Raji (cell line): ENCODE measurements around the gene JAKMIP3.

Experiments used
- POLR2A ChIP-seq: IDR thresholded peaks from 2 replicates; pipeline ENCODE4 v1.6.1; 2011; ENCODE audit warnings: low read depth, low read length, control low read depth; ENCODE audit not compliant: insufficient read depth

Gene JAKMIP3

GRCh38 chr10:132036887-132037675 is 28.7 kb upstream of the JAKMIP3 start:
- no peak for TF ChIP-seq POLR2A

- no peak for TF ChIP-seq POLR2A
These were observed 28.1 kb upstream of the JAKMIP3 start for GRCh38 chr10:132037676-132037975.

DNA sequence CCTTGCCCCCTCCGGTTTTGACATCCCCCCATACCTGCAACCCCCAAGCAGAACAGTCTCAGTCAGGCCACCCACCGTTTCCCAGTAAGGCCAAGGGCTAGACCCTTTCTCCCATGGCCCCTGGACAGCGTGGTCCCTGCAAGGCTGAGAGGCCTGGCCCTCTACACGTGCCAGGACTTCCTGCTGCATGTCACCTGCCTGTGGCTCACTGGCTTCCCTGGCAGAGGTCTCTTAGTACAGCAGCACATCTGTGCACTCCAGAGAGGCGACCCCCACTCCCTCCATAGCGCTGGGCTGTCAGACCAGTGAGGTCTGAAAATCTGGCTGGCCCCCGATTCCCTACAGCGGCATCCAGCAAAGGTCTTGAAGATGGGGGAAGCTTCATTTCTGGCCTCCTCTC is 26.4 kb upstream of the JAKMIP3 start:
- no peak for TF ChIP-seq POLR2A

- no peak for TF ChIP-seq POLR2A
These were observed 25.7 kb upstream of the JAKMIP3 start for GRCh38 chr10:132040046-132040445.

- no peak for TF ChIP-seq POLR2A
These were observed 24.4 kb upstream of the JAKMIP3 start for GRCh38 chr10:132041340-132041739.

DNA sequence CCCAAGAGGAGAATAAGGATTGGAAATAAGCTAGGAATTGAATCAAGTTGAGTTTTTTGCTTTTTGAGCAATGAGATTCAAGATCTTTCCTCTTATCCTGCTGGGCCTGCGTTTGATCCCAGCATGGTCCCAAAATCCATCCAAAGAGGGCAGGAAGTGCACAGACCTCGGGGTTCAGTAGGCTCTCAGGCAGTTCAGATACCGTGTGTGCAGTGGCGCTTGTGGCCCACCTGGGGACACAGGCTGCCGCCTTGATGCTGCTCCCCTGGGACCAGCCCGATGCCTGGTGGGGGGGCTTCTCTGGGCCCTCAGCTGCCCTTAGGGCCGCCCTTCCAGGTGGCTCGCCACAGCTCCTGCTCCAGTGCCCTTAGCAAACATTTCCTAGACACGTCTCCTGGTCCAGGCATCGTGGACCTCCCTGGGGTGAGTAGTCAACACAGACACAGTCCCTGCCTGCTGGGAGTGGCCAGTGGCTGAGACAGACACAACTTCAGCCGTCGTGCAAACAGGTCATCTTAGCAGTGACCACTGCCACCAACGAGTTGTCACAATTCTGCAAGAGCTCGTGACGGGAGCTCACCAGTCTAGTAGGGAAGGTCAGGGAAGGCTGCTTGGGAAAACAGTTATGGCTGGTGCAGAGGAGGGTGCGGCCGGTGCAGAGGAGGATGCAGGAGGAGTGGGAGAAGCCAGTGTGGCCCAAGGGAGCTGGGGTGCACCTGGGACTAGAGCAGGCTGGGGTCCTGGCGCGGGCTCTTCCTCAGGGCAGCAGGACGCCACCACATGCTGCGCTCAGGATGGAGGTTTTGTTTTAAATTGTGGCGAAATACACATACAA is 21.7 kb upstream of the JAKMIP3 start:
- TF ChIP-seq POLR2A = no peak

- no peak for TF ChIP-seq POLR2A
These were observed 20.9 kb upstream of the JAKMIP3 start for GRCh38 chr10:132044803-132045202.

DNA sequence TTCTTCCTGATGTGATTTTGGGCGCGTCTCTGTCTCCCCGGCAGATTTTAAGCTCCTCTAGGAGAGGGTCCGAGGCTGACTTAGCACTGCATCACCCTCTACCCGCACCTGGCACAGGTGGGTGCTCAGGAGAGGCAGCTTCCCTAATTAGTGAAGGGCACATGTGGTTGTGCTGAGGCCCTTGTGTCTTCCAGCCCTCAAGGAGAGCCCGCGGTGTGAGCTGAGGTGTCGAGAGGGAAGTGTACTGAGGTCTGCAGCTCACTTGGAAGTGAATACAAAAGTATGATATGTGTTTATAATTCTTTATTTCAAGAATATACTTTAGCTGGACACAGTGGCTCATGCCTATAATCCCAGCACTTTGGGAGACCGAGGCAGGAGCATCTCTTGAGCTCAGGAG is 20.4 kb upstream of the JAKMIP3 start:
- no peak for TF ChIP-seq POLR2A

DNA sequence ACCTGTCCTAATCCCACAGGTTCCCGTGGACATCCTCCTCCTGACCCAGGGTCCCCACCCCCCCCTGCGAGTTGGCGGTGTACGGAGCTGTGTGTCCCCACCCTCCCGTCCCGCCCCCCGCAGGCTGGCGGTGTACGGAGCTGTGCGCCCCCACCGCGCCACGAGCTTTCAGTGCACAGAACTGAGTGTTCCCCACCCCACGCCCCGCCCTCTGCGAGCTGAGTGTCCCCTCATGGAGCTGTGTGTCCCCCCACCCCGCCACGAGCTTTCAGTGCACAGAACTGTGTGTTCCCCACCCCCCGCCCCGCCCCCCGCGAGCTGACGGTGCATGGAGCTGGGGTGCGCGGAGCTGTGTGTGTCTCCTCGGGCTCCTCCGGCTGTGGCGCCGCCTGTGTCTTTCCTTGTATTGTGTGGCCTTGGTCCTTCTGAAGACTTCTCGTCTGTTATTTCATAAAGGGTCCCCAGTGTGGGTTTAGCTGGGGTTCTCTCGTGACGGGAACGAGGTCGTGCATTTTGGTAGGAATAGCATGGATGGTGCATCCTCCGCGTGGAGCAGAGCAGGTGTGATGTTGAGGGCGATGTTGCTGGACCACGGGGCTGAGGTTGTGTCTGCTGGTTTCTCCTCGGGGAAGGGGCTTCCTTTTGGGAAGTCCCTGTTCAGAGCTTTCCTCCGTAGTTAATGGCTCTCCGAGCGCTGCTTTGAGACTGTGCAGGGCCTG is 18.0 kb upstream of the JAKMIP3 start:
- no peak for TF ChIP-seq POLR2A

GRCh38 chr10:132048294-132048667 is 17.5 kb upstream of the JAKMIP3 start:
- TF ChIP-seq POLR2A = no peak

DNA sequence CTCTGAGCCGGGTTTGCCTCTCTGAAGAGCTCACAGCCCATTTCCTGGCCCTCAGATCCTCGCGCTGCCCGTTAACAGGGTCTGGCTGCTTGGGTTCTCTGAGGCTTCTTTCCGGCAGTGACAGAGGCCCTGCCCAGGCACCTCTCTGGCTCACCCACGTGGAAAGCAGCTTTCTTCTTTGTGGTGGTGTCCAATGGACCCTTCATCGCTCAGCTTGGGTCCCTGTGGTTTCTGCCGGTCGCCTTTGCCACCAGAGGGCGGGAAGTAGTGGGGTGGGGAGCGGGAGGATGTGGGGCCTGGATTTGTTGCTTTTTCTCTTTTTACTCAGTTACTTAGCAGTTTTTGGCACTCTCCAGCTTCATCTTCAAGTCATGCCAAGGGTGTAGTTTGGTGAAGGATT is 15.6 kb upstream of the JAKMIP3 start:
- no peak for TF ChIP-seq POLR2A

GRCh38 chr10:132052124-132052523 is 13.6 kb upstream of the JAKMIP3 start:
- TF ChIP-seq POLR2A = no peak

GRCh38 chr10:132054564-132054963 is 11.2 kb upstream of the JAKMIP3 start:
- TF ChIP-seq POLR2A = no peak

- no peak for TF ChIP-seq POLR2A
These were observed 10.1 kb upstream of the JAKMIP3 start for GRCh38 chr10:132055616-132056015.

DNA sequence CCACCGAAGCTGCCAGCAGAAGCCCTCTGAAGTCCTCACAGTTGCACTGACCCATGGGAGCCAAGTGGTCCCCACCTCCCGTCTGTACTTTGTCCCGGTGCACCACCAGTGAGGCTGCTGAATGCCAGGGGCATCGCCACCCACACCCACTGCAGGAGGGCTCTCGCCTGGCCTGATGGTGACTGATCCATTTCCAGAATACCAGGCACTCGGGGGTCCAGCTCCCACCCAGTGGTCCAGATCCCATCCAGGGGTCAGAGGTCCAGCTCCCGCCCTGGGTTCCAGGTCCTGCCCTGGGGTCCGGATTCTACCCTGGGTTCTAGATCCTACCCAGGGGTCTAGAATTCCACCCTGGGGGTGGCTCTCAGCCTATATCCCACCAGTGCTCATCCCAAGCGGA is 9.1 kb upstream of the JAKMIP3 start:
- TF ChIP-seq POLR2A = no peak

DNA sequence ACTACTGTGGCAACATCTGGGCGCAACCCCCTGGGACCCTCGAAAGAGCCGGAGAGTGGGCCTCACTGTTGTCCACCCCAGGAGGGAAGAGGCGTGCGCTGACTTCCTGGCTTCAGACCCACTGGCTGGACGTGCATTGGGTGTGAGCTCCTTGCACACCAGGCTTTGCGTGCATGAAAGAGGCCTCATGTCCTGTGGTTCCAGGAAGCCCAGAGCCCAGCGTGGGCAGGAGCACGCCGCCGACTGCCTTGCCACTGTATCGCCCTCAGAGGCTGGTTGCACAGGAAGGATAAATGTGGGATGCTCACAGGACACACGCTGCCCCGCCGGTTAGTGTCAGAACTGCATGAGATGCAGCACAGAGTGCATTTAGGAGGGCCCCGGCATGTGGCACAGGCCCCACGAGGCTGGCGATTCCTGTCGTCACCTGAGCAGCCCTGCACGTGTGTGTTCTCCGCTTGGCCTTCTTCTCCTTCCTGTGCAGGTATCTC is 8.5 kb upstream of the JAKMIP3 start:
- TF ChIP-seq POLR2A = no peak
